Breast epithelium (tissue), 4 donors: Measurements from ENCODE around the gene MACROD1. TPM values are rescaled to one million over a fixed set of nuclear protein-coding genes. Genes with fewer than 3 reads are reported as not detected.
A peak's percentile ranks its signal among the peaks of the same experiment; 100 is the strongest.
"Not testable (repeated sequence)": the region's sequence is repeated elsewhere in the genome, so short reads cannot be mapped to it uniquely, and the experiment has no call there.

Experiments used
- DNase-seq, 2 donors: peaks; one replicate each; pipeline ENCODE4 v3.0.0-alpha.2; 2019; ENCODE audit warnings: low spot score in 2 of 2
- H3K27ac ChIP-seq, 2 donors: fragments of 200-600 bp; sonication (generic) in 1 of 2; one replicate each; pipeline ENCODE4 v1.5.1; 2016 to 2019; ENCODE audit warnings: mild to moderate bottlenecking in 1 of 2
- H3K27me3 ChIP-seq, 2 donors: fragments of 200-600 bp; sonication (generic) in 1 of 2; one replicate each; pipeline versions ENCODE4 v1.5.1 to v1.6.0; 2017 to 2019; ENCODE audit warnings: control low read depth in 1 of 2, mild to moderate bottlenecking in 1 of 2
- H3K36me3 ChIP-seq: fragments of 200-600 bp; one replicate; pipeline ENCODE4 v1.5.1; 2019
- H3K4me1 ChIP-seq, 2 donors: fragments of 200-600 bp; sonication (generic); one replicate each; pipeline ENCODE4 v1.5.1; 2016 to 2019; ENCODE audit warnings: control low read depth in 1 of 2
- H3K4me3 ChIP-seq, 3 donors: fragments of 200-600 bp; sonication (generic); 1 replicate in 2 of 3; 2 replicates in 1 of 3; pipeline ENCODE4 v1.5.1; 2016 to 2019; ENCODE audit warnings: mild to moderate bottlenecking in 3 of 3, moderate library complexity in 2 of 3
- H3K9me3 ChIP-seq, 2 donors: fragments of 200-600 bp; sonication (generic) in 1 of 2; one replicate each; pipeline ENCODE4 v1.5.1; 2016 to 2019; ENCODE audit warnings: control low read depth in 1 of 2
- POLR2A ChIP-seq: fragments of 450-650 bp; IDR thresholded peaks from one replicate; pipeline ENCODE4 v1.6.1; 2016; ENCODE audit warnings: antibody characterized with exemption, mild to moderate bottlenecking, moderate library complexity
- POLR2AphosphoS5 ChIP-seq, 3 donors: sonication (generic); formaldehyde crosslinking; IDR thresholded peaks; one replicate each; pipeline ENCODE4 v1.6.1; 2017; ENCODE audit warnings: antibody characterized with exemption in 3 of 3
- intact Hi-C: fragments of 100-400 bp; cut with DNase I; formaldehyde crosslinking; loops from one replicate; pipeline ENCODE4 v1.15.1; 2023; ENCODE audit warnings: low total_unique reads
- total RNA-seq, 3 donors: library from RNA; depleted of rRNA; stranded (reverse); fragments of >200 nt; gene quantifications; one replicate each; pipeline ENCODE4 v1.1.0, GENCODE V29; 2016
- TF ChIP-seq, protein P1 (sequence below), 3 donors: fragments of 450-650 bp; IDR thresholded peaks; one replicate each; pipeline ENCODE4 v1.5.1; 2016 to 2017; ENCODE audit warnings: antibody characterized with exemption in 3 of 3, mild to moderate bottlenecking in 3 of 3, moderate library complexity in 3 of 3

MACROD1 gene
- total RNA-seq, 3 donors from 2014 or later: 19.7 to 113 (median 40.3) TPM

DNA sequence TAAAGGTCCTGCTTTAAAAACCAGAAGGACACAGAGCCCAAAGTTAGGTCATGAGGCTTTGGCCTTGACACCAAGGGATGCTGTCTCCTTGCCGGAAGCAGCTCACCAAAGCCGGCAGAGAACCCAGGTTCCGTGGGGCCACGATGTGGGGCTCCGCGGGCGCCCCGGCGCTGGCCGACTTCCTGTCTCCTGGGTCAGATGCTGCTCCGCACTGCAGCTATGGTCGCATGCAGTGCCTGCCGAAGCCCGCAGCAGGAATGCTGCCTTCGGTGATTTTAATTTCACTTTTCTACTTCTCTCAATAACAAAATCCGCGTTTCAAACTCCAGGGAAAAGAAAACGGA lies 180.1 kb downstream of the MACROD1 start:
- DNase-seq: no peak
- intact Hi-C loops: no loop called here
- Histone ChIP-seq H3K36me3 (no peaks in the 10 kb centered on the region), H3K27ac (peak overlapping the region; percentile 91 to 93), H3K4me1 (peaks cover 0 to 2% of the 10 kb centered on the region in 2 donors), H3K9me3 (no peaks in the 10 kb centered on the region), H3K27me3 (no peaks in the 10 kb centered on the region), H3K4me3 (peak overlapping the region; percentile 90 to 100 (median 99))
- TF ChIP-seq POLR2A: no peak
- TF ChIP-seq, protein P1, sequence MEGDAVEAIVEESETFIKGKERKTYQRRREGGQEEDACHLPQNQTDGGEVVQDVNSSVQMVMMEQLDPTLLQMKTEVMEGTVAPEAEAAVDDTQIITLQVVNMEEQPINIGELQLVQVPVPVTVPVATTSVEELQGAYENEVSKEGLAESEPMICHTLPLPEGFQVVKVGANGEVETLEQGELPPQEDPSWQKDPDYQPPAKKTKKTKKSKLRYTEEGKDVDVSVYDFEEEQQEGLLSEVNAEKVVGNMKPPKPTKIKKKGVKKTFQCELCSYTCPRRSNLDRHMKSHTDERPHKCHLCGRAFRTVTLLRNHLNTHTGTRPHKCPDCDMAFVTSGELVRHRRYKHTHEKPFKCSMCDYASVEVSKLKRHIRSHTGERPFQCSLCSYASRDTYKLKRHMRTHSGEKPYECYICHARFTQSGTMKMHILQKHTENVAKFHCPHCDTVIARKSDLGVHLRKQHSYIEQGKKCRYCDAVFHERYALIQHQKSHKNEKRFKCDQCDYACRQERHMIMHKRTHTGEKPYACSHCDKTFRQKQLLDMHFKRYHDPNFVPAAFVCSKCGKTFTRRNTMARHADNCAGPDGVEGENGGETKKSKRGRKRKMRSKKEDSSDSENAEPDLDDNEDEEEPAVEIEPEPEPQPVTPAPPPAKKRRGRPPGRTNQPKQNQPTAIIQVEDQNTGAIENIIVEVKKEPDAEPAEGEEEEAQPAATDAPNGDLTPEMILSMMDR (IDR thresholded peaks at IDR 0.05): no peak
- no peak for TF ChIP-seq POLR2AphosphoS5 (IDR thresholded peaks at IDR 0.05)

DNA sequence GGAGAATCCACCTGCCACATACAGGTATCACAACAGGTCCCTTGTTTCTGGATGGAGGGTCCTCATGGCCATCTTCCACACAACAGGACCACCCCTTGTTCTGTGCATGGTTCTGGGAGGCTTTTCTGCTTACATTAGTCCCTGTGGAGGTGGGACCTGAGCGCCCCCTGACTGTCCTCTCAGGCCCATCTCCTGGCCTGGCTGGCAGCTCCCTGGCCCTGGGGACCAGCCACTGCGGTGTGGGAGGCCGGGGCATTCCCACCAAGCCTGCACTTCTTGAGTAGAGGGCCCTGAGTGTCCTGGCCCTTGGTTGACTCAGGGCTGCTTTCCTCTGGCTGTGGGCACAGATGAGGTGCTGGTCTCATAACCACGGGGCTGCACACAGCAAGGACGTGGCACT lies 186.5 kb downstream of the MACROD1 start:
- H3K27me3 ChIP-seq: no peaks in the 10 kb centered on the region
- no peaks in the 10 kb centered on the region for H3K9me3 ChIP-seq
- no peak overlapping the region for H3K4me3 ChIP-seq
- TF ChIP-seq POLR2A (no peak), POLR2AphosphoS5 (IDR thresholded peaks at IDR 0.05) (no peak)
- TF ChIP-seq, protein P1 (IDR thresholded peaks at IDR 0.05): no peak
- DNase-seq: no peak
- H3K36me3 ChIP-seq: no peaks in the 10 kb centered on the region
- peaks cover 10 to 11% of the 10 kb centered on the region in 2 donors for H3K4me1 ChIP-seq
- intact Hi-C loops: no loop called here
- peak overlapping the region; percentile 22 to 55 for H3K27ac ChIP-seq

DNA sequence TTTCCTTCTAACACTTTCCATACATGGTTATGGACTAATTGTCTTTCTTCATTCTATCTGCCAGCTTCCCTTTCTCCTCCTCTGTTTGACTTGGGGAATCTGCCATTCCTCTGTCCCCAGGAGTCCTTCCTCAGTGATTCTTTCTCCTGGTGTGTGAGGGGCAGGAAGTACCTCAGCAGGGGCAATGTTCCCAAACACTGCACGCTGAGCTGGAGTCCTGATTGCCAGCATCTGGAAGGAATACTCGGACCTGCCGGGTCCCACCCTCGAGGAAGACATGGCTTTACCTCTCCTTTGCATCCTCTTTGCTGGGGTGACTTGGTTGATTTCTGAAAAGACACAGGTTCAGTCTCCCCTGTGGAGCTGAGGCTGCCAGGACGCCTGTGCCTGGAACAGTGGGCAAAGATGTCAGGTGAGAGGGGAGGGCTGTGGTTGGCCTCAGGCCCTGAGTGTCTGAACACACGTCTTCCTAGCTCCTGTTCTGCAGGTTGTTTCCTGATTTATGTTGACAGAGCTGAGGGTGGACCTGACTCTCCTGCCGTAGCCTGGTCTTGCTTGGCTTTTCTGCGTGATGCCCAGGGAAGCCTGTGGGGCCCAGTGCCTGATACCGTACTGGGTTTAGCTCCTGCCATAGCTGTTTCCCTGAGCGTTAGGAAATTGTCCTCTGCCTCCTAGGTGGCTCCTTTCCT lies 187.2 kb downstream of the MACROD1 start:
- Histone ChIP-seq H3K27me3 (no peaks in the 10 kb centered on the region), H3K27ac (peak overlapping the region; percentile 22 to 55), H3K36me3 (no peaks in the 10 kb centered on the region), H3K4me1 (peaks cover 10 to 11% of the 10 kb centered on the region in 2 donors), H3K9me3 (no peaks in the 10 kb centered on the region), H3K4me3 (no peak overlapping the region)
- DNase-seq: no peak
- TF ChIP-seq POLR2AphosphoS5 (IDR thresholded peaks at IDR 0.05) (no peak), POLR2A (no peak)
- intact Hi-C loops: no loop called here

DNA sequence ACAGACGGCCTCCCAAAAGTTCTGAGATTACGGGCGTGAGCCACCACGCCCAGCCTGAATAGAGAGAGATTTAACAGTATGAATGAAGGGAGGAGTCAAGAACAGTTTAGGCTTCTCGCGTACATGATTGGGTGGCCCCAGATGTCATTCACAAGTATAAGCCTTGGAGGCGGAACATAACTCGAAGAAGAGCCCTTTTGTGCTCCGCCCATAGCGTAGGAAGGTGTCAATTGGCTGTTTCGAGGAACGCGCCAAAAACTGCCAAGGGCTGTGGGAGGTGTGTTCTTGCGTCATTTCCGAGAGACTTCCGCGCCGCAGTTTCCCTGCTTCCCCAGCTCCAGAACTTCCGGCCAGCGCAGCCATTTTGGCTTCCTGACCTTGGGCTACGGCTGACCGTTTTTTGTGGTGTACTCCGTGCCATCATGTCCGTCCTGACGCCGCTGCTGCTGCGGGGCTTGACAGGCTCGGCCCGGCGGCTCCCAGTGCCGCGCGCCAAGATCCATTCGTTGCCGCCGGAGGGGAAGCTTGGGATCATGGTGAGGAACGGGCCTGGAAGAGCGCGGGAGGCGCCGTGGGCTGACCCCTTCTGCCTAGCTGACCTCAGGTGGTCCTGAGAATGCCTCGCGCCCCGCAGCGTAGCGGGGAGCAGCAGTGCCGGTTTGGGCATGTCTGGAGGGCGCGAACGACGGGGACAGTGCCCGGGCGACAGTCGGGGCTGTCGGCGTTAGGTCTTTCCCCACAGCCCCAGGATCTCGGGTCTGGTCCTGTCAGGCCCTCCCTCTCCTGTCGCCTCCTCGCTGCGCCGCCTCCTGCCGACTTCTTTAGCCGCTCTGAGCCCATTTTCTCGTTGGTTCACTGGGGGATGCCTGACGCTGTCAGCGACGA lies 191.4 kb downstream of the MACROD1 start, which contains the start of gene COX8A:
TSS of gene COX8A (plus strand) at position 362 of the 885 bp plus-strand sequence. CDS start at position 423, 61 bp downstream.
- Histone ChIP-seq H3K4me3 (peak within 1 kb of the TSS; percentile 65 to 81 (median 78)), H3K36me3 (no peaks in the 10 kb centered on the region), H3K4me1 (peaks cover 10 to 11% of the 10 kb centered on the region in 2 donors), H3K27ac (peak within 1 kb of the TSS; percentile 92 to 94), H3K27me3 (no peaks in the 10 kb centered on the region), H3K9me3 (no peaks in the 10 kb centered on the region)
- TF ChIP-seq POLR2AphosphoS5 (IDR thresholded peaks at IDR 0.05) (peak; percentile 91 to 97 (median 96)), POLR2A (peak; percentile 67)
- TF ChIP-seq, protein P1 (IDR thresholded peaks at IDR 0.05): no peak
- intact Hi-C loops: no loop called here
- peak; percentile 97 to 99 for DNase-seq

DNA sequence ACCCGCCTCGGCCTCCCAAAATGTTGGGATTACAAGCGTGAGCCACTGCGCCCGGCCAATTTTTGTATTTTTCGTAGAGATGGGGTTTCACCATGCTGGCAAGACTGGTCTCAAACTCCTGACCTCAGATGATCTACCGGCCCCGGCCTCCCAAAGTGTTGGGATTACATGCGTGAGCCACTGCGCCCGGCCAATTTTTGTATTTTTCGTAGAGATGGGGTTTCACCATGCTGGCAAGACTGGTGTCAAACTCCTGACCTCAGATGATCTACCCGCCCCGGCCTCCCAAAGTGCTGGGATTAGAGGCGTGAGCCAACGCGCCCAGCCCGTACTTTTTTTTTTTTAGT lies 192.0 kb downstream of the MACROD1 start:
- DNase-seq, H3K9me3 ChIP-seq, intact Hi-C loops, H3K27me3 ChIP-seq, H3K36me3 ChIP-seq: not testable (repeated sequence)
- Histone ChIP-seq H3K4me1 (peaks cover 10 to 11% of the 10 kb centered on the region in 2 donors), H3K27ac (peak overlapping the region in 1 of 2 donors; percentile 92), H3K4me3 (peak overlapping the region in 2 of 3 donors; percentile 36 to 65)

DNA sequence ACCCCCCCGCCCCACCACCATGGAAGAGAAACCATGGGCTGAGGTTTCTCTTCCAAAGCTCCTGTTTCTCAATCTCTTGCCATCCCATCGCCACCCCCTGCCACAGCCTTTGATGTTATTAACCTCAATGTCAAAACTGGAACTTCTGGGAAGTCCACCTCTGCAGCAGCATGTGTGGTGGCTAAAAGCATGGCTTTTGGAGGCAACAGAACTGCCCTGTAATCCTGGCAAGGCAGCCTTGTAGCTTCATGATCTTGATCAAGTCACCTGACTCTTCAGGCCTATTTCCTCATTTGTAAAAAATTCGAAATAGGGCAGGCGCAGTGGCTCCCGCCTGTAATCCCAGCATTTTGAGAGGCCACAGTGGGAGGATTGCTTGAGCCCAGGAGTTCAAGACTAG lies 195.0 kb downstream of the MACROD1 start:
- intact Hi-C loops: no loop called here
- Histone ChIP-seq H3K27ac (no peak overlapping the region), H3K36me3 (no peaks in the 10 kb centered on the region)

More for the DNA sequence above, 195.0 kb downstream of the MACROD1 start:
- no peak for DNase-seq
- peaks cover 4 to 9% of the 10 kb centered on the region in 2 donors for H3K4me1 ChIP-seq
- H3K27me3 ChIP-seq: no peaks in the 10 kb centered on the region
- TF ChIP-seq, protein P1 (IDR thresholded peaks at IDR 0.05): no peak
- no peak for TF ChIP-seq POLR2A
- TF ChIP-seq POLR2AphosphoS5 (IDR thresholded peaks at IDR 0.05): no peak
- H3K9me3 ChIP-seq: no peaks in the 10 kb centered on the region
- H3K4me3 ChIP-seq: no peak overlapping the region
